ENCODE data around the gene OTP.

The OTP gene

GRCh38 chr5:77640589-77641396 is 2.3 kb upstream of the OTP start:
- peak; percentile 73 for DNase-seq (ENCODE audit: low read depth, low spot score)

GRCh38 chr5:77638763-77639671 is 504 bp upstream of the OTP start:
- peak; percentile 90 for DNase-seq (ENCODE audit: low read depth, low spot score)

- DNase-seq (ENCODE audit: low read depth, low spot score), result peak; percentile 44
These were observed 1.1 kb downstream of the OTP start for GRCh38 chr5:77637170-77637997.

GRCh38 chr5:77636641-77637169 is 1.8 kb downstream of the OTP start:
- DNase-seq (ENCODE audit: low read depth, low spot score), result peak; percentile 44

GRCh38 chr5:77635917-77636640 is 2.4 kb downstream of the OTP start:
- no peak for DNase-seq (ENCODE audit: low read depth, low spot score)

GRCh38 chr5:77635067-77635916 is 3.2 kb downstream of the OTP start:
- no peak for DNase-seq (ENCODE audit: low read depth, low spot score)

GRCh38 chr5:77633709-77634108 is 4.8 kb downstream of the OTP start:
- no peak for DNase-seq (ENCODE audit: low read depth, low spot score)

GRCh38 chr5:77633207-77633675 is 5.3 kb downstream of the OTP start:
- no peak for DNase-seq (ENCODE audit: low read depth, low spot score)

GRCh38 chr5:77632526-77633206 is 5.8 kb downstream of the OTP start:
- peak; percentile 67 for DNase-seq (ENCODE audit: low read depth, low spot score)

GRCh38 chr5:77630114-77630680 is 8.3 kb downstream of the OTP start:
- peak; percentile 75 for DNase-seq (ENCODE audit: low read depth, low spot score)

- peak; percentile 47 for DNase-seq (ENCODE audit: low read depth, low spot score)
These were observed 8.9 kb downstream of the OTP start for GRCh38 chr5:77629509-77630113.

- peak; percentile 43 for DNase-seq (ENCODE audit: low read depth, low spot score)
These were observed 9.5 kb downstream of the OTP start for GRCh38 chr5:77628840-77629508.

GRCh38 chr5:77627869-77628674 is 10.4 kb downstream of the OTP start:
- DNase-seq (ENCODE audit: low read depth, low spot score), result peak; percentile 53

GRCh38 chr5:77623203-77623740 is 15.2 kb downstream of the OTP start:
- no peak for DNase-seq (ENCODE audit: low read depth, low spot score)

GRCh38 chr5:77621440-77621839 is 17.1 kb downstream of the OTP start:
- DNase-seq (ENCODE audit: low read depth, low spot score), result no peak

GRCh38 chr5:77620405-77620804 is 18.1 kb downstream of the OTP start:
- DNase-seq (ENCODE audit: low read depth, low spot score), result peak; percentile 76

GRCh38 chr5:77616920-77617319 is 21.6 kb downstream of the OTP start:
- DNase-seq (ENCODE audit: low read depth, low spot score), result no peak

Data from ELF-1 (cell line).